Stimulated activated CD8-positive, alpha-beta memory T cell treated with anti-CD3 and anti-CD28 coated beads, Interleukin-7, amount 100 ng/mL, for 48 hours (primary cell): ENCODE measurements around the gene CORO1C.
A peak's percentile ranks its signal among the peaks of the same experiment; 100 is the strongest.

Experiments
- DNase-seq, 2 donors: peaks; one replicate each; pipeline ENCODE4 v3.0.0-alpha.2; 2020; ENCODE audit warnings: low read depth in 1 of 2; ENCODE audit errors: extremely low read depth in 1 of 2

The CORO1C gene

GRCh38 chr12:108700833-108701541 is 30.3 kb downstream of the CORO1C start:
- no peak for DNase-seq

- no peak for DNase-seq
These were observed 31.3 kb downstream of the CORO1C start for GRCh38 chr12:108699955-108700563.

DNA sequence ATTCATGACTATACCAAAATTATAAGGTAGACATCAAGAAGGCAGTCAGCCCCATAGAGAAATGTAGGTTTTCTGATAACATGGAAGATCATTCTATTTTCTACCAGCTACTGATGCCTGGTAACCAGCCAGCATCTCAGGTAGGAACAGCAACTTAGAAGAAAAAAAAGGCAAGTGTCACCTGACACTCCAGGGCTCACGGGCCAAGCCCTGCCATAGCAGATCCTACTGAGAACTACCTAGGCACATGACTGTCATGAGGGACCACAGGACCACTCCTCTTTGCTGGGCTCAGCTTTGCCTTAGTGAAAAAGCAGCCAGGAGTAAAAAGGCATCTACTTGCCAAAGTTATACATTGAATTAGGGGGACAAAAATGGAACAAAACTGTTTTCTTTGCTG is 33.4 kb downstream of the CORO1C start:
- DNase-seq, result no peak

GRCh38 chr12:108696996-108697290 is 34.4 kb downstream of the CORO1C start:
- DNase-seq, result no peak

DNA sequence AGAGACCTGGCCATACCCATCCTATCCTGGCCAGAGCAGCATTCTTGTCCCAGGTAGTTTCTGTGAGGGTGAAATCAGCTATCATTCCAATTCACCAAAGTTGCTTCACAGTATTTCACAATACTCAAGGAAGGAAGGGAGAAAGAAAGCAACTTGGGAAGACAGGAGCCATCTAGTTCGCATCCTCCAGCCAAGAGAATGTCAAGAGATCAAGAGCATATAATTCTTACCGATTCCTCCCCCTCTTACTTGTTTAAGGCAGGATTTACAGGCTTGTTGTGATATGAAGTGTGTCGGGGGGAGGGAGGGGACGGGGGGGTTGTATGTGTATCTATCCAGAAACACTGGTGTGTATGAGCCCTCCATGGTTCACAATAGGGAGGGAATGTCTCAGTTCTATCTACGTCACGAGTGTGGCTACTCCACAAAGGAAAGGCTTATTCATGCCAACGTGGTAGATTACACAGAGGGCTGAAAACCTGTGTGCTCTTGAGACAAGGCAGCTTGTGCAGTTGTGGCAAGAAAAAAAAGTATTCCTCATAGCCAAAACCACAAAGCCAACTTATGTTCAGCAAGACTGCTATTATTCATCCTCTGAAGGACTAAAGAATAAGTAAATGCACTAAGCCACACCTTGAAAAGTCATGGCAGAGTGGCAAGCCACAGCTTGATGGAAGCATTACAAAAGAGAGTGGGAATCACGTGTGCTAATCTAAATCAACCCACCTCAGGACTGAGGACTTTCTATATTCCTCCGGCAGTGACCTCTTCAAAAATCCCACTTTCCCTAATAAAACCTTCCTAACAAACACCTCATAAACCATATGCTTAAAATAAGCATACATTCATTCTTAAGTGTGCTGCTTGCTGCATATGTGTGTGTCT is 35.0 kb downstream of the CORO1C start:
- DNase-seq, result peak; percentile 9 to 63

- peak in 1 of 2 donors; percentile 29 for DNase-seq
These were observed 36.5 kb downstream of the CORO1C start for GRCh38 chr12:108694812-108695278.

DNA sequence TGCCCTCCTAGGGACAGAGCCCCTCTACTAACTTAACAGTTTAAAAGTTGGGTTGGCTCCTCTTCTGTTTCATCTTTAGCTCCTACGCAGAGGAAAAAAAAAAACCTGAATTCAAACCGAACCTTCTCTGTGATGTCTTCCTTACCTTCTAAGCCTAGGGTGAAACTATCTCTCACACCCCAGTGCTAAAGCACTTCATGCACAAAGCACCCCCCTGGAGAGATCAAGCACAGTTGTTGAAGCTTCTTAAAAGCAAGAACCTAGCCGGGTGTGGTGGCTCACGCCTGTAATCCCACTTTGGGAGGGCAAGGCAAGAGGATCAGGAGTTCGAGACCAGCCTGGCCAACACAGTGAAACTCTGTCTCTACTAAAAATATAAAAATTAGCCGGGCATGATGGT is 37.6 kb downstream of the CORO1C start:
- no peak for DNase-seq

DNA sequence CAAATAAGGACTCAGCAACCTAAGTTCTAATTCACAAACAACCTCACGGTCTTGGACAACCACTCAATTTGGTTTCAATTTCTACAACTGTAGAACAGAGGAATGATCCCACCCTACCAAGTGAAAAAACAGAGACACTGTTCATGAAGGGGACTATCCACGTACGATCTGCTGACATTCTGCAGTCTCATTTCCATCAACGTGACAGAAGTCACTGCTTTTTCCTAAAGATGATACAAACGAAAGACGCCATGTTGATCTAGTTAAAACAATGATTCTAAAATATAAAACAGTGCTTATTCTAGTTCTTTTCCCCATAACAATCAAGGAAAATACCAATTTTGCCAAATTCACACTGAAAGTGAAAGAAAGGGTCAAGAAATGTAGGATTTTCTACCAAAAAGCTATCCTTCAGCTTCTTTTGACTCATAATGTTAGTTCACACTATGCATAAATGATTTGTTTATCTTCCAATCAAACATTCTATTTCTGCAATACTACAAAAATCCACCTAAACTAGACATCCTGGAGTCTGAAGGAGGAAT is 38.1 kb downstream of the CORO1C start:
- no peak for DNase-seq

- DNase-seq, result no peak
These were observed 39.1 kb downstream of the CORO1C start for GRCh38 chr12:108691998-108692808.

DNA sequence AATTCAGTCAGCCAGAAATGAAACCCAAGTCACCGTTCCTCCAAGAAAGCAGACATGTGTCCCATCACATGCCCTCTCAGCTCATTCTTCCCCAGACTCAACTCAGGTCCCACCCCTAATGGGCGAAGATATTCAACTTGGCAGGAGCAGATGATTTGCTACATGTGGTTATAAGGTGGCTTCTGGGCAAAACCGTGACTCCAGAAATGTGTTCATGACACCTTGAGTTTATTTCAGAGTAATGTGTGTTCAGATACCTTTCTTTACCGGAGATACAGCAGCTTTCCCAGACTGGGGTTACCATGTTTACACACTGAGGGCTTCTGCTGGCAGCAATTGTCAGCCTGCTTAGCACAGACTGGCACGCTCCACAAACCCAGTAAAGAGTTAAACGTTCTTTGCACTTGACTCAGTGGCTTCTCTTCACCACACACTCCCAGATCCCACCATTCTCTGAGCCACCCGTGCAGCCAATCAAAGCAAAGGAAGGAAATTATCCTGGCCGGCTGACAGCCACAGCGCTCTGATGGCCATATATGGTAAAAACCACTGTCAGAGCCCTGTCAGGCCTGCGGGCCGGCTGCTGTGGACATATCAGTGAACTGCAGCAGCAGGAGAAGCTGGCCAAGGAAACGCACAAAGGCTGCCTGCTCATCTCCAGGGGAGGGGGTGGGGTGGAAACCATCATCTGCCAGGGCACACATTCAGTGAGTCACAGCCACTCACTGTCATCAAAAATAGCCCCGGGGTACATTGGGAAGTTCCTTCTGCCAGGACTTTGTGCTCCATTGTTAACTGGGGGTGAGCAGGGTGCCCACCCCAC is 39.9 kb downstream of the CORO1C start:
- peak; percentile 45 to 80 for DNase-seq

DNA sequence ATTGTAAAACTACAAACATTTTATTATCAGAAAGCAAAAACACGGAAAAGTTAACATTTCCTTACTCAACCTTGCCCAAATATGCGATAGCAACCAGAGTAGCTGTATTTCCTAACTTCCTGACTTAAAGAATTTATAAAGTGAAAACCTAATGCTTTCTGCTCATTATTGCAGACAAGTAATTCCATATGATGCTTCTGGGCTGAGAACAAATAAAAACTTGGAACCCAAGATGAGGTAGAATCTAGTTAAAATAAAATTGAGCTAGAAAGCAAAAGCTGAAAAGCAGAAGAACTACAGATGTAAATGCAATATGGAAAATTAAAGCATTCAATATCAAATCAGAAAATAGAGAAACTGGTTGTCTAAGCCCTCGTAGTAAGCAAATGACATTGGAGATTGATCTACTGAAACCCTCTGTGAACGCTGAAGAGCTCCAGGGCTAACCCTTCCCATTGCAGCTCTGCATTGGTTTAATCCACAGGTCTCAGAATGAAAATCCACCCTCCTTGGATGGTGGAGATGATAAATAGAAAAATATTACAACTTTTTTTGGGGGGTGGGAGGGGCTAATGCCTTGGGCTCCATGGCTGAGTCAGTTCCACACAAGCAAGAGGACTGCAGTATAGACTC is 40.7 kb downstream of the CORO1C start:
- no peak for DNase-seq

GRCh38 chr12:108690191-108690518 is 41.2 kb downstream of the CORO1C start:
- DNase-seq, result no peak

GRCh38 chr12:108689314-108690190 is 41.8 kb downstream of the CORO1C start:
- no peak for DNase-seq

- DNase-seq, result no peak
These were observed 44.5 kb downstream of the CORO1C start for GRCh38 chr12:108686780-108687179.

DNA sequence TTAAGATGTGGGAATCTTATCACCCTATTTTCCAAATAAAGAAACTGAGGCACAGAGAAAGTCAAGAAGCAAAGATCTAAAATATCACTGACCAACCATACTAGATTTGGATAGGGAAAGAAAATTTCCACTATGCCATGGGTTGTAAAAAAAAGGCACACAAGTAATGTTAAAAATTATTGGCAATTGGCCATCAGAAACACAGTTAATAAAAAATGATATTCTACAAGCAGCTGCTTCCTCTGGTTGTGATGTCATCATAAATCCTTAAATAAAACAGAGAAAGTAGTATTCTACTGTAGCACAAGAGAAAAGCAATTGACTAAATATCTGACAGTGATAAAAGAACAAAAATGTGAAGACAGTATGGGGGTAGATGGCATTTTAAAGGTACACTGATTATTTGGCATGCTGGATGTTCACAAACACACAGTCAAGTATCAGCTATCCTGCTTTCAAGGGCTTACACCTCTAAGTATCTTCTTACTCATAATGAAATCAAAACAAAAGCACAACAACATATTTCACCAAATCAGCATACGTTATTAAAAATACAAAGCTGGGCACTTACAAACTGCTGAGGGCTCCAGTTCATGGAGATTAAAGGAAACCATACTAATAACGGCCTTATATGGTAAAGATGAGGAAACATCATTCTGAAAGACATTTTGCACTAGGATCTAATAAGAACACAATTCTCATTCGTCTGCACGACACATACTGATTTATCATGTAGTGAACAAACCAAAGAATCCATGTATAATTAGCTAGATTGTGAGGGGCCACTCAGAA is 45.7 kb downstream of the CORO1C start:
- DNase-seq, result no peak

DNA sequence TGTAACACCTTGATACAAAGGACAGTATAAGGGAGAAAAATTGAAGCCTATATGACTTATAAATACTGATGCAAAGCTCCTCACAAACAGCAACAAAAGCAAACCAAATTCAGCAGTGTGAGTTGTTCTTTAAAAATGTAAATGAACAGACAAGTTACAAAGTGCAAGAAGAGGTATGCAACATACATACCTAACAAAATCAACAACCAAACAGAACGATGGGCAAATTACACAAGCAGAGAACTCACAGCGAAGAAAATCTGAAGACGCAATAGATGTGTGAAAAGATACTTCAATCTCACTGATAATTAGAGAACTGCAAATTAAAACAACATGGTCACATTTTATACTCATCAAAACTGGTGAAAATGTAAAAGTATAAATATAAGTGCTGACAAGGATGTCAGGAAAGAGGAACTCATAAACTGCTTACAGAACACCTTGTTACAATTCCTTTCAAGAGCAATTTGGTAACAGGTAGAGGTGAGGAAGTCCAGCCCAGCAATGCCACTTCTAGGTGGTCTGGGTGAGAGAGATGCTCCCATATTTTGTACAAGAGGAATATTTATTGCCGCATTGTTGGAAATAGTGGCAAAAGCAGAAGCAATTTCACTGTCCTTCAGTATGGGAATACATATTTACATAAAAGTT is 47.3 kb downstream of the CORO1C start:
- DNase-seq, result no peak

- DNase-seq, result no peak
These were observed 50.0 kb downstream of the CORO1C start for GRCh38 chr12:108681317-108681716.
